NCI-H82 treated with DMSO at 0.1 percent for 48 hours (cell line): ENCODE results near the gene ABR.
A peak's percentile ranks its signal among the peaks of the same experiment; 100 is the strongest.

Experiments used
- DNase-seq: peaks from one replicate; lab custom pipeline; 2025; ENCODE audit not compliant: unreplicated experiment; lab: John Stamatoyannopoulos, UW

The ABR gene

GRCh38 chr17:1011138-1011537 lies 168.6 kb downstream of the ABR start:
- no peak for DNase-seq

- no peak for DNase-seq
Measured at GRCh38 chr17:1010586-1010985, 169.2 kb downstream of the ABR start.

DNA sequence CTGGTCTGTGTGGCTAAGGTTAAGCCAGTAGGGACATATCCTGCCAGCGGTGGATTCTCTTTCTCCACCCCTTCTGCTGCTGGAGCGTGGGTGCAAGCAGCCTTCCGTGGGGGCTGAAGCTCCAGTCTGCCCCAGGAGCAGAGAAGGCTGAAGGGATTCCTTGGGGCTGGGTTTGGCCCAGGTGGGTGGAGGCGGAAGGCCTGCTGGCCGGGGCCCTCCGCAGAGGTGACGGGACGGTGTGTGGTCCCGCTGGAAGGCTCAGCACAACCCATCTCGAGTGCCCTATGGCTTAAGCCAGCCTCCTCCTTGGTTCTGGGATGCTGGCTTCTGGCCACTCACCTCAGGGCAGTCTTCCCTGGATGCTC lies 169.7 kb downstream of the ABR start:
- DNase-seq: no peak

GRCh38 chr17:1009229-1010085 lies 170.3 kb downstream of the ABR start:
- no peak for DNase-seq

DNA sequence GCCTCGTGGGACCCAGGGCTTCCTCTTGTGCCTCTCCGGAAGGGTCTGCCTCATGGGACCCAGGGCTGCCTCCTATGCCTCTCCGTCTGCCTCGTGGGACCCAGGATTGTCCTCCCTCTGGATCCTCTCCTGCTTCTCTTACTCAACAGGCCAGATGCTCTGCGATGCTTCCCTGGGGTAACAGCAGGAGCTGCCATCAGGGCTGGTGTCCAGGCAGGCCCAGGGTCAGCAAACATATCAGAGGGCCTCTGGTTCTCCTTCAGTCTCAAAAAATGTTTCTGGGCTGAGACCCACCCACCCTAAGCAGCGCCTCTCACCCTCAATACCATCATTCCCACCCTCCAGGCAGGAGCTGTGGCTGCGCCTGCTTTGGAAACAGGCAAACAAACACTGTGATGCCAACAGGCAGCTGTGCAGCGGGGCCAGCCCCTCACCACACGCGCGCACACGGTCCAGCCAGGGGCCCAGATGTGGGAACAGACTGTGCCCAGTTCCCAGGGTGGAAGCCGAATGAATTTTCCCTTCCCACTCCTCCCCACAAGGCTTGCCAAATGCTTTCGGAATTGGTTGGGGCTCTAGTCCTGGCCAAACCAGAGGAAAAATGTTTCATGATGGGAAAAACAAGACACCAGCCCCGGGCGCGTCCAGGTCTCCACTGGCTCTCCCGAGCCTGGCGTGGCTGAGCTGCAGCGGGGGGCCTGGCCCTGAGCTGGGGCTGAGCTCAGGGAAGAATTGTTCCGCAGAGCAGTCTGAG lies 171.6 kb downstream of the ABR start:
- DNase-seq: no peak

GRCh38 chr17:1007310-1008007 lies 172.3 kb downstream of the ABR start:
- no peak for DNase-seq

- DNase-seq: no peak
Measured at GRCh38 chr17:1006054-1006453, 173.7 kb downstream of the ABR start.

- DNase-seq: no peak
Measured at GRCh38 chr17:1005361-1005946, 174.3 kb downstream of the ABR start.

DNA sequence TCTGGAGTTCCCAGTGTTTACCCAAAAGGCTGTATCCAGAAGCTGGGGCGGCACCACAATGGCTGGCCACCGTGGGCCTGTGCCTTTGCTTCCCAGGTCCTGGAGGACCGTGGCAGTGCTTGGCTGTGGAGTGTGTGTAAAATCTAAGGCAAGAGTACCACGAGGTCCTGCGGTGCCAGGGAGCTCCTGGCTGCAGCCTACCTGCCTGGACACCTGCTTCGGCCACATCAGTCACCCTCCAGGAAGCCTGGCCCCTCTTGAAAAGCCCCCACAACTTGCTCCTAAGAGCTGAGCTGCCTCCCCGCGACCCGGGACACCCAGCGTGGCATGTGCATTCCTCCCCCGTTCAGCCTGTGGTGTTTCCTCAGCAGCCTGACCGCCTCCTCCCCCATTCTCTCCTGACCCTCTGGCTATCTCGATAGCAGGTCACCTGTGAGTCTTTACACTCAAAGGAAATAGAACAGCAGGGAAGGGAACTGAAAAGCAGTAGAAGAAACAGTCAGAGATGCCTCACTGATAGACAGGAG lies 174.9 kb downstream of the ABR start:
- DNase-seq: no peak

- no peak for DNase-seq
Measured at GRCh38 chr17:1003972-1004768, 175.6 kb downstream of the ABR start.

DNA sequence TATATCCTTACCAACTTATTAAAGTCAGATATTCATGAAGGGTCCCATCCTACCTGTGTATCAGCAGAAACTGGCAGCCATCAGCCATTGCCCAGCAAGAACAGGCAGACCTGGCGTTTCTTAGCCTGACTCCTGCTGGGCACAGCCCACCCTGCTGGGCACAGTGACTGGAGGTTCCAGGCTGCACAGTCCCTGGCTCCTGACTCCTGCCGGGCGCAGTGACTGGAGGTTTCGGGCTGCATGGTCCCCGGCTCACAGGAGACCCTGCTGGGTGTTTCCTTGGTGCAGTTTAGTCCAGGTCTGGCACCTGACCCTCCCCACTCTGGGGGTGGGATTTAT lies 176.2 kb downstream of the ABR start:
- DNase-seq: no peak

GRCh38 chr17:1002771-1003555 lies 176.8 kb downstream of the ABR start:
- no peak for DNase-seq

GRCh38 chr17:1002412-1002753 lies 177.4 kb downstream of the ABR start:
- no peak for DNase-seq

GRCh38 chr17:1001640-1002411 lies 178.0 kb downstream of the ABR start:
- no peak for DNase-seq

- DNase-seq: no peak
Measured at GRCh38 chr17:1000597-1001461, 179.0 kb downstream of the ABR start.

- no peak for DNase-seq
Measured at GRCh38 chr17:998111-998510, 181.7 kb downstream of the ABR start.

GRCh38 chr17:996554-997344 lies 183.0 kb downstream of the ABR start, which contains the start of gene TIMM22:
TIMM22 (plus strand) TSS chr17:997129; CDS start chr17:997143, 14 bp downstream.
- DNase-seq: peak; percentile 97
